ENCODE measurements around the gene AKT2.

- TF ChIP-seq POLR2A (IDR thresholded peaks at IDR 0.05), result no peak
- no peak for TF ChIP-seq CTCF (IDR thresholded peaks at IDR 0.05)
Measured at GRCh38 chr19:40266912-40267600, 18.1 kb downstream of the AKT2 start.
